K562 (cell line): ENCODE data around the gene EN1. TPM values are rescaled to one million over a fixed set of nuclear protein-coding genes. Genes with fewer than 3 reads are reported as not detected.

ENCODE experiments used
- ATAC-seq: fragments of 200-7000 bp; cut with Tn5 transposase; 3 replicates; pipeline ENCODE4 v1.9.1; 2020; ENCODE audit warnings: moderate library complexity
- BruUV-seq: library from RNA; stranded (reverse); fragments of 400-500 nt; replicated peaks from 2 replicates; lab custom pipeline; 2021; lab: Mats Ljungman, UMichigan
- CTCF ChIA-PET: fragments of 300-600 bp; formaldehyde crosslinking; extraction: SDS; loops from one replicate; lab custom pipeline; 2021; ENCODE audit warnings: low intra/inter-chr PET ratio; lab: Yijun Ruan, JAX
- POLR2A ChIA-PET: fragments of 300-600, 350-650 bp; sonication (Branson Sonifier 250); formaldehyde crosslinking; extraction: SDS; loops from one replicate; lab custom pipeline; 2021; ENCODE audit warnings: antibody characterized with exemption, inconsistent platforms; lab: Yijun Ruan, JAX
- DNase-seq, 4 experiments: peaks; one replicate each; pipeline versions ENCODE4 v3.0.0 to v3.0.0-alpha.2; 2011 to 2018; ENCODE audit warnings: low spot score in 3 of 4, mixed read lengths in 3 of 4; ENCODE audit errors: extremely low read depth in 1 of 4
- FAIRE-seq: peaks from 2 replicates; lab custom pipeline; 2011; peaks lifted over from hg19 to GRCh38; lab: Jason Lieb, UNC
- H2AFZ ChIP-seq: 2 replicates; pipeline ENCODE4 v1.6.0; 2011; ENCODE audit warnings: low read depth, low read length, control low read depth, inconsistent platforms
- H3K27ac ChIP-seq: fragments of 200-600 bp; 3 replicates; pipeline ENCODE4 v1.8.0; 2011; ENCODE audit warnings: low read depth, mild to moderate bottlenecking, control low read depth, inconsistent platforms, low read length, moderate library complexity, mixed read lengths; ENCODE audit errors: extremely low read depth
- H3K27me3 ChIP-seq, 2 experiments: fragments of 300-600 bp in 1 of 2; 2 replicates in 1 of 2; 3 replicates in 1 of 2; pipeline versions ENCODE4 v1.6.0 to v1.8.0; 2011; ENCODE audit warnings: inconsistent platforms in 2 of 2, low read length in 2 of 2, mild to moderate bottlenecking in 1 of 2, mixed read lengths in 1 of 2, moderate library complexity in 1 of 2; ENCODE audit not compliant: control insufficient read depth in 2 of 2, insufficient read depth in 2 of 2
- H3K36me3 ChIP-seq: fragments of 300-600 bp; 3 replicates; pipeline ENCODE4 v1.8.0; 2011; ENCODE audit warnings: mild to moderate bottlenecking, low read length, inconsistent platforms; ENCODE audit not compliant: control insufficient read depth, insufficient read depth
- H3K4me1 ChIP-seq, 2 experiments: fragments of 200-600 bp in 1 of 2; replicated peaks in 1 of 2; 2 replicates in 1 of 2; 3 replicates in 1 of 2; pipeline versions ENCODE4 v1.5.1 to v1.8.0; 2011; ENCODE audit warnings: inconsistent platforms in 2 of 2, low read length in 2 of 2, mild to moderate bottlenecking in 1 of 2, mixed read lengths in 1 of 2, moderate library complexity in 1 of 2; ENCODE audit not compliant: control insufficient read depth in 2 of 2, insufficient read depth in 2 of 2
- H3K4me2 ChIP-seq: 2 replicates; pipeline ENCODE4 v1.6.1; 2011; ENCODE audit warnings: low read length, control low read depth, inconsistent platforms, mixed read lengths; ENCODE audit not compliant: insufficient read depth
- H3K4me3 ChIP-seq: fragments of 200-600 bp; sonication (generic), shearing (Covaris generic); 2 replicates; pipeline ENCODE4 v1.5.1; 2016; ENCODE audit warnings: control low read depth, inconsistent platforms
- H3K79me2 ChIP-seq: fragments of 200-600 bp; 3 replicates; pipeline ENCODE4 v1.8.0; 2011; ENCODE audit warnings: low read length, inconsistent platforms; ENCODE audit not compliant: control insufficient read depth, insufficient read depth
- H3K9ac ChIP-seq, 2 experiments: 2 replicates each; pipeline versions ENCODE4 v1.6.0 to v1.6.1; 2011; ENCODE audit warnings: low read depth in 2 of 2, low read length in 2 of 2, control low read depth in 1 of 2, inconsistent platforms in 1 of 2, mild to moderate bottlenecking in 1 of 2, mixed read lengths in 1 of 2; ENCODE audit not compliant: insufficient read depth in 1 of 2
- H3K9me1 ChIP-seq: one replicate; pipeline ENCODE4 v1.6.0; 2011; ENCODE audit warnings: inconsistent platforms, mild to moderate bottlenecking, low read length, moderate library complexity; ENCODE audit not compliant: control insufficient read depth, insufficient read depth
- H3K9me3 ChIP-seq: replicated peaks from 2 replicates; pipeline ENCODE4 v1.5.1; 2011; ENCODE audit warnings: low read depth, low read length, inconsistent platforms; ENCODE audit not compliant: control insufficient read depth, insufficient read depth
- H4K20me1 ChIP-seq: replicated peaks from 2 replicates; pipeline ENCODE4 v1.6.1; 2011; ENCODE audit warnings: low read length, inconsistent platforms, mixed read lengths; ENCODE audit not compliant: control insufficient read depth, insufficient read depth
- KDM2B ChIP-seq: fragments of 250-450 bp; sonication (Bioruptor Pico); IDR thresholded peaks from 2 replicates; pipeline ENCODE4 v1.8.0; 2021; ENCODE audit warnings: mild to moderate bottlenecking, moderate library complexity
- RBM15 ChIP-seq: fragments of 200-400 bp; formaldehyde crosslinking; IDR thresholded peaks from 2 replicates; pipeline ENCODE4 v1.6.1; 2018; ENCODE audit warnings: mild to moderate bottlenecking, low read length, moderate library complexity; ENCODE audit not compliant: insufficient read depth
- WGBS: fragments of 100-300 bp; shearing (Covaris generic); methylation state at CpG from one replicate; pipeline ENCODE4 v1.1.6; 2016; ENCODE audit warnings: low coverage, mixed read lengths; ENCODE audit not compliant: insufficient coverage; ENCODE audit errors: missing lambda C conversion rate; 5-methylcytosine and 5-hydroxymethylcytosine counted together
- in situ Hi-C: fragments of 300-500 bp; cut with MboI; formaldehyde crosslinking; loops from 4 replicates; pipeline ENCODE4 v1.15.0; 2018; ENCODE audit warnings: inconsistent platforms, mixed read lengths
- intact Hi-C: fragments of 100-400 bp; cut with micrococcal nuclease; formaldehyde crosslinking; loops from 2 replicates; pipeline ENCODE4 v1.14.2; 2022
- polyA plus RNA-seq, 8 experiments: library from polyadenylated mRNA; depleted of rRNA in 4 of 8; stranded (reverse) in 5 of 8; unstranded in 3 of 8; fragments of >200 nt; fragmentation: Nextera tagmentation in 2 of 8; fragmentation: Illumina TruSeq in 1 of 8; extraction: Ambion mirVana in 2 of 8; extraction: Trizol in 1 of 8; gene quantifications; 2 replicates each; pipeline versions ENCODE4 v1.2.1 to v1.2.3, GENCODE V29; 2011 to 2014; ENCODE audit warnings: inconsistent platforms in 1 of 8, missing spikeins in 1 of 8
- total RNA-seq, 7 experiments: library from RNA; depleted of rRNA in 6 of 7; stranded (reverse); fragments of >200 nt in 6 of 7; fragmentation: Illumina TruSeq in 2 of 7; extraction: Trizol in 2 of 7; gene quantifications; 2 replicates each; pipeline versions ENCODE4 v1.2.1 to v1.2.3, GENCODE V29; 2011 to 2021; ENCODE audit warnings: low replicate concordance in 1 of 7
- TF ChIP-seq, protein P1 (sequence below), 3 experiments: fragments of 200-800 bp in 1 of 3; sonication (Bioruptor generic) in 1 of 3; sonication (generic) in 1 of 3; formaldehyde crosslinking in 1 of 3; IDR thresholded peaks; 2 replicates each; pipeline versions ENCODE4 v1.6.1 to v1.8.0; 2016 to 2022; ENCODE audit warnings: mild to moderate bottlenecking in 2 of 3, missing compliant biosample characterization in 2 of 3, missing genetic modification characterization in 2 of 3, missing genetic modification reagents in 1 of 3
- TF ChIP-seq, protein P2 (sequence below): sonication (generic); formaldehyde crosslinking; IDR thresholded peaks from 2 replicates; pipeline ENCODE4 v1.8.0; 2022; ENCODE audit warnings: mild to moderate bottlenecking, low read depth, missing genetic modification reagents

Gene EN1
- total and polyA plus RNA-seq, 9 of the 15 experiments (the other 6 are each of a cell fraction or from before 2014, with no cell fraction given): 0.06 to 2.0 (median 0.51) TPM

DNA sequence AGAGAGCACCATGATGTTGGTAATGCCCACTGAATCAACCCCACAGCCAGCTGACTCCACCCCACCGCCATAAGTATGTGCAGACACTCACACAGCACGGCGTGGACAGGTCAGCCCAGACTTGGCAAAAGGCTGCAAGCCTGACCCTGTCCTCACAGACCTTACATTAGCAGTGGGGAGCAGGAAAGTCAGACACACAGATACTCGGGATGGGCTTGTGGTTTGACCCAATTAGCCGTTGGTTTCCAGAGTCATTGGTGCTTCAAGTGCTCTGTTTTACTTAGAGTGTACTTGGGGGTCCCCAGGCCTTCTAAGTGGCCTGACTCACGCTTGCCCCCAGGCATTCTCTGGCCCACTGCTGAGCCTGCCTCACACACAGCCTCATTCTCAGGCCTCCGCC is 36.7 kb downstream of the EN1 start:
- Histone ChIP-seq H3K36me3 (no peaks in the 10 kb centered on the region), H3K27ac (no peak overlapping the region), H3K4me2 (no peak overlapping the region), H3K27me3 (no peaks in the 10 kb centered on the region), H2AFZ (peak overlapping the region; percentile 30; the same call in 1 of the 2 replicates), H4K20me1 (no peaks in the 10 kb centered on the region), H3K4me1 (peaks cover 25 to 34% of the 10 kb centered on the region in 2 experiments), H3K79me2 (no peaks in the 10 kb centered on the region), H3K9ac (no peak overlapping the region), H3K4me3 (no peak overlapping the region), H3K9me1 (no peaks in the 10 kb centered on the region), H3K9me3 (no peaks in the 10 kb centered on the region)
- in situ Hi-C loops: no loop called here
- WGBS: 56% methylated on average over 7 of the region's 7 CpGs
- CTCF ChIA-PET: no interaction called here
- no peak for ATAC-seq
- FAIRE-seq: no peak
- TF ChIP-seq, protein P1, sequence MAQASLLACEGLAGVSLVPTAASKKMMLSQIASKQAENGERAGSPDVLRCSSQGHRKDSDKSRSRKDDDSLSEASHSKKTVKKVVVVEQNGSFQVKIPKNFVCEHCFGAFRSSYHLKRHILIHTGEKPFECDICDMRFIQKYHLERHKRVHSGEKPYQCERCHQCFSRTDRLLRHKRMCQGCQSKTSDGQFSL (CRISPR knock-in tag; IDR thresholded peaks at IDR 0.05): no peak
- TF ChIP-seq, protein P1 (tag; IDR thresholded peaks at IDR 0.05): no peak
- TF ChIP-seq, protein P2, sequence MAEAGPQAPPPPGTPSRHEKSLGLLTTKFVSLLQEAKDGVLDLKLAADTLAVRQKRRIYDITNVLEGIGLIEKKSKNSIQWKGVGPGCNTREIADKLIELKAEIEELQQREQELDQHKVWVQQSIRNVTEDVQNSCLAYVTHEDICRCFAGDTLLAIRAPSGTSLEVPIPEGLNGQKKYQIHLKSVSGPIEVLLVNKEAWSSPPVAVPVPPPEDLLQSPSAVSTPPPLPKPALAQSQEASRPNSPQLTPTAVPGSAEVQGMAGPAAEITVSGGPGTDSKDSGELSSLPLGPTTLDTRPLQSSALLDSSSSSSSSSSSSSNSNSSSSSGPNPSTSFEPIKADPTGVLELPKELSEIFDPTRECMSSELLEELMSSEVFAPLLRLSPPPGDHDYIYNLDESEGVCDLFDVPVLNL: no peak
- no peak for TF ChIP-seq RBM15
- no peak for TF ChIP-seq KDM2B (CRISPR knock-in tag)
- intact Hi-C loops: no loop called here
- DNase-seq: no peak
- BruUV-seq: no TSS peak
- POLR2A ChIA-PET: no interaction called here
